B cell (primary cell): ENCODE data around the gene PKIB.

ENCODE experiments used
- EZH2 ChIP-seq: IDR thresholded peaks from 2 replicates; pipeline ENCODE4 v1.6.1; 2012; ENCODE audit warnings: borderline replicate concordance, low read depth, mild to moderate bottlenecking, moderate library complexity, low read length; ENCODE audit not compliant: insufficient read depth, poor library complexity, severe bottlenecking
- TF ChIP-seq, protein P1 (sequence below): fragments of 200-600 bp; IDR thresholded peaks from one replicate; pipeline ENCODE4 v1.8.0; 2022; ENCODE audit warnings: antibody characterized with exemption, mild to moderate bottlenecking

DNA sequence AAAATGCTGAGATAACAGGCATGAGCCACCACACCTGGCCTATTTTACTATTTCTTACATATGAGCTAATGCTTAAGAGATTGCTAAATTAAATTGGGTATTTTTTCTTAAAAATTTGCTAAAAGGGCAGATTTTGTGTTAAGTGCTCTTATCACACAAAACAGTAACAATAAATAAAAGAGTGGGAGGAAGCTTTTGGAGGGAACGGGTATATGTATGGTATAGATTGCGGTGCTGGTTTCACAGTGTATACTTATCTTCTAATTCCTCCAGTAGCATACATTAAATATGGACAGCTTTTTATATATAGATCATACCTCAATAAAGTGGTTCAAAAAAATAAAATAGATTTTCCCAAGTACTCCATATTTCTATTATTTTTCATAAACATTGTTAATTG lies 129.9 kb downstream of the PKIB start:
- TF ChIP-seq EZH2 = no peak
- TF ChIP-seq, protein P1, sequence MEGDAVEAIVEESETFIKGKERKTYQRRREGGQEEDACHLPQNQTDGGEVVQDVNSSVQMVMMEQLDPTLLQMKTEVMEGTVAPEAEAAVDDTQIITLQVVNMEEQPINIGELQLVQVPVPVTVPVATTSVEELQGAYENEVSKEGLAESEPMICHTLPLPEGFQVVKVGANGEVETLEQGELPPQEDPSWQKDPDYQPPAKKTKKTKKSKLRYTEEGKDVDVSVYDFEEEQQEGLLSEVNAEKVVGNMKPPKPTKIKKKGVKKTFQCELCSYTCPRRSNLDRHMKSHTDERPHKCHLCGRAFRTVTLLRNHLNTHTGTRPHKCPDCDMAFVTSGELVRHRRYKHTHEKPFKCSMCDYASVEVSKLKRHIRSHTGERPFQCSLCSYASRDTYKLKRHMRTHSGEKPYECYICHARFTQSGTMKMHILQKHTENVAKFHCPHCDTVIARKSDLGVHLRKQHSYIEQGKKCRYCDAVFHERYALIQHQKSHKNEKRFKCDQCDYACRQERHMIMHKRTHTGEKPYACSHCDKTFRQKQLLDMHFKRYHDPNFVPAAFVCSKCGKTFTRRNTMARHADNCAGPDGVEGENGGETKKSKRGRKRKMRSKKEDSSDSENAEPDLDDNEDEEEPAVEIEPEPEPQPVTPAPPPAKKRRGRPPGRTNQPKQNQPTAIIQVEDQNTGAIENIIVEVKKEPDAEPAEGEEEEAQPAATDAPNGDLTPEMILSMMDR = no peak
